Measurements from ENCODE around the gene ATXN8OS.

The ATXN8OS gene

GRCh38 chr13:70162141-70162540 is 54.5 kb downstream of the ATXN8OS start:
- TF ChIP-seq CTCF (IDR thresholded peaks at IDR 0.05; ENCODE audit: insufficient read depth, low read length, missing control alignments): no peak
- no peak for DNase-seq (ENCODE audit: low read depth, low spot score)
- CTCF ChIA-PET: no interaction called here
- H3K4me3 ChIP-seq (ENCODE audit: low read depth, low read length): no peak overlapping the region
- POLR2A ChIA-PET: no interaction called here

DNA sequence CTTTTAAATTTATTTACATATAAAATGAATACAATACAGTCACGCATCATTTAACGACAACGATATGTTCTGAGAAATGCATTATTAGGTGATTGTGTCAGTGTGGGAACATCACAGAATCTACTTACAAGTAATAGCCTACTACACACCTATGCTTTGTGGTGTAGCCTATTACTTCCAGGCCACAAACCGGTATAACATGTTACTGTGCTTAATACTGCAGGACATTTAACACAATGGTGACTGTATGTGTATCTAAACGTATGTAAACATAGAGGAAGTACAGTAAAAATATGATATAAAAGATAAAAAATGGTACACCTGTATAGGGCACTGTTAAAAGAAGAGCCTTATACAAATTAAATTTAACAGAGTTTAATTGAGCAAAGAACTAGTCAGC is 63.1 kb downstream of the ATXN8OS start:
- no peak overlapping the region for H3K4me3 ChIP-seq (ENCODE audit: low read depth, low read length)
- no peak for TF ChIP-seq CTCF (IDR thresholded peaks at IDR 0.05; ENCODE audit: insufficient read depth, low read length, missing control alignments)
- ChIA-PET CTCF (no interaction called here), POLR2A (no interaction called here)
- no peak for DNase-seq (ENCODE audit: low read depth, low spot score)

- ChIA-PET POLR2A (no interaction called here), CTCF (no interaction called here)
Observed at GRCh38 chr13:70171151-70171550, 63.5 kb downstream of the ATXN8OS start.

GRCh38 chr13:70172946-70173597 is 65.4 kb downstream of the ATXN8OS start:
- DNase-seq (ENCODE audit: low read depth, low spot score): no peak
- ChIA-PET CTCF (no interaction called here), POLR2A (no interaction called here)
- no peak overlapping the region for H3K4me3 ChIP-seq (ENCODE audit: low read depth, low read length)
- TF ChIP-seq CTCF (IDR thresholded peaks at IDR 0.05; ENCODE audit: insufficient read depth, low read length, missing control alignments): no peak

More at GRCh38 chr13:70171151-70171550, 63.5 kb downstream of the ATXN8OS start:
- no peak overlapping the region for H3K4me3 ChIP-seq (ENCODE audit: low read depth, low read length)
- TF ChIP-seq CTCF (IDR thresholded peaks at IDR 0.05; ENCODE audit: insufficient read depth, low read length, missing control alignments): no peak
- DNase-seq (ENCODE audit: low read depth, low spot score): no peak

- CTCF ChIA-PET: no interaction called here
- H3K4me3 ChIP-seq (ENCODE audit: low read depth, low read length): no peak overlapping the region
- no peak for TF ChIP-seq CTCF (IDR thresholded peaks at IDR 0.05; ENCODE audit: insufficient read depth, low read length, missing control alignments)
- POLR2A ChIA-PET: no interaction called here
- no peak for DNase-seq (ENCODE audit: low read depth, low spot score)
Observed at GRCh38 chr13:70173598-70173959, 66.0 kb downstream of the ATXN8OS start.

DNA sequence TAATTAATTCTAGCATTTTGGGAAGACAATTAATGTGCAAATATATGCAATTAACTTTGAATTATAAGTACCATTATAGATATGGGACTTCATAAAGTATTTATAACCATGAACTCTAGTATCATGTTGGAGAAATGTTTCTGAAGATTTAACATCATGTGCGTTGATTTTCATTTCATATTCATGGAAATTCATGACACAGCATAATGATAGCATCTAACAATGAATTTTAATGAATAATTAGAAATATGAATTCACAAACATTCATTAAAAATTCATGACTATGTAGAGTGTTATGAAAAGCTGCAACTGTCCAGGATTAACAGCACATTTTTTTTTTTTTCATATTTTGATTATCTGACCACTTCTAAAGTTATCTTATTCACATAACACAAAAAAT is 70.7 kb downstream of the ATXN8OS start:
- no peak for DNase-seq (ENCODE audit: low read depth, low spot score)
- ChIA-PET CTCF (no interaction called here), POLR2A (no interaction called here)
- no peak overlapping the region for H3K4me3 ChIP-seq (ENCODE audit: low read depth, low read length)
- TF ChIP-seq CTCF (IDR thresholded peaks at IDR 0.05; ENCODE audit: insufficient read depth, low read length, missing control alignments): no peak

All from AG04449 (cell line).